GM12878 (cell line): Measurements from ENCODE around the gene NR2F2.

Source experiments
- BACH1 ChIP-seq: fragments of 450-650 bp; IDR thresholded peaks from 2 replicates; pipeline ENCODE4 v1.6.1; 2017; ENCODE audit warnings: mild to moderate bottlenecking, borderline replicate concordance
- CTCF ChIP-seq, 3 experiments: IDR thresholded peaks in 2 of 3; conservative IDR thresholded peaks in 1 of 3; 2 replicates each; pipeline ENCODE4 v1.5.1; 2011; ENCODE audit warnings: low read depth in 3 of 3, low read length in 3 of 3, mild to moderate bottlenecking in 3 of 3, control low read depth in 2 of 3, moderate library complexity in 2 of 3, inconsistent platforms in 1 of 3, mixed read lengths in 1 of 3; ENCODE audit not compliant: control insufficient read depth in 2 of 3, insufficient read depth in 1 of 3; ENCODE audit errors: extremely low read depth in 1 of 3
- GABPA ChIP-seq: IDR thresholded peaks from 2 replicates; pipeline ENCODE4 v1.6.1; 2014; ENCODE audit warnings: antibody characterized with exemption, low read depth, mild to moderate bottlenecking, inconsistent platforms
- NFIC ChIP-seq: IDR thresholded peaks from 2 replicates; pipeline ENCODE4 v1.6.1; 2012; ENCODE audit warnings: low read depth, mild to moderate bottlenecking, inconsistent platforms, low read length, moderate library complexity
- POLR2A ChIP-seq: IDR thresholded peaks from 2 replicates; pipeline ENCODE4 v1.6.1; 2011; ENCODE audit warnings: low read depth, mild to moderate bottlenecking, low read length
- RAD51 ChIP-seq: fragments of 450-650 bp; IDR thresholded peaks from 2 replicates; pipeline ENCODE4 v1.6.1; 2016; ENCODE audit warnings: moderate library complexity, mild to moderate bottlenecking, inconsistent platforms
- TAF1 ChIP-seq: IDR thresholded peaks from 2 replicates; pipeline ENCODE4 v1.6.1; 2011; ENCODE audit warnings: mild to moderate bottlenecking, low read depth, low read length, borderline replicate concordance

DNA sequence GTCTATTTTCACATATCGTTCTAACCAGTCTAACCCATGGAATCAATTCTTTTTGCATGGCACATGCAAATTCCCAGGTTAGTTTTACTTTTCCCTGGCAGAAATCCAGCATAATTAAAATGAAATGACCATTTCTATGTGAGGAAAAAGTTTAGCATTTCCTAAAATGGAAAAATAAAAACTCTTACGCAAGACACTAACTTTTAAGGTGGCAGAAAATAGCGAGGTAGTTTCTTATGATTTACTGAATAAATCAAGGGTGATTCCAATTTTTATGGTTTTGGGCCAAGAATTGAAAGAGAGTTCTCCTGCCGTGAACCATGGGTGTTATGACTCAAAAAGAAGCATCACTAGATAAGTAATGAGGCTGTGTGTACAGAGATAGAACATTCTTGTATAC is 32.7 kb upstream of the NR2F2 start:
- TF ChIP-seq GABPA (no peak), BACH1 (no peak), NFIC (no peak), RAD51 (no peak), TAF1 (no peak), CTCF (IDR thresholded peaks at IDR 0.05 in 2 of 3, conservative IDR thresholded peaks at IDR 0.05 in 1 of 3; ENCODE audit: control insufficient read depth in 2 of 3, extremely low read depth in 1 of 3, insufficient read depth in 1 of 3, low read depth in 3 of 3, low read length in 3 of 3) (no peak), POLR2A (no peak)
